Osteocyte (in vitro differentiated cells): Measurements from ENCODE around the gene AREL1. TPM values are rescaled to one million over a fixed set of nuclear protein-coding genes. Genes with fewer than 3 reads are reported as not detected.
A peak's percentile ranks its signal among the peaks of the same experiment; 100 is the strongest.

Experiments used
- DNase-seq: peaks from one replicate; pipeline ENCODE4 v3.0.0; 2021; ENCODE audit warnings: mixed read lengths; ENCODE audit not compliant: unreplicated experiment; ENCODE audit errors: extremely low spot score
- H3K27ac Mint-ChIP-seq: one replicate; pipeline ENCODE4 v1.8.0; 2021; ENCODE audit warnings: mild to moderate bottlenecking, mixed read lengths; ENCODE audit not compliant: unreplicated experiment
- H3K27me3 Mint-ChIP-seq: one replicate; pipeline ENCODE4 v1.8.0; 2021; ENCODE audit warnings: mixed read lengths; ENCODE audit not compliant: unreplicated experiment
- H3K36me3 Mint-ChIP-seq: one replicate; pipeline ENCODE4 v1.8.0; 2021; ENCODE audit warnings: mixed read lengths; ENCODE audit not compliant: unreplicated experiment
- H3K4me1 Mint-ChIP-seq: one replicate; pipeline ENCODE4 v1.8.0; 2021; ENCODE audit warnings: mixed read lengths; ENCODE audit not compliant: unreplicated experiment
- H3K4me3 Mint-ChIP-seq: one replicate; pipeline ENCODE4 v1.8.0; 2021; ENCODE audit warnings: mild to moderate bottlenecking, moderate library complexity, mixed read lengths; ENCODE audit not compliant: unreplicated experiment
- H3K9me3 Mint-ChIP-seq: one replicate; pipeline ENCODE4 v1.8.0; 2021; ENCODE audit warnings: mixed read lengths; ENCODE audit not compliant: unreplicated experiment
- CTCF ChIP-seq: fragments of 200-600 bp; sonication (generic); IDR thresholded peaks from 2 replicates; pipeline ENCODE4 v1.5.0; 2021; ENCODE audit warnings: antibody characterized with exemption, mild to moderate bottlenecking, moderate library complexity
- total RNA-seq: library from RNA; stranded (reverse); gene quantifications from 2 replicates; pipeline ENCODE4 v1.2.1, GENCODE V29; 2021

The AREL1 gene
- total RNA-seq, 1 donor from 2014 or later, result 45.6 TPM

GRCh38 chr14:74650927-74651686 is 61.8 kb downstream of the AREL1 start:
- Mint-ChIP-seq H3K4me1 (peaks cover 83% of the 10 kb centered on the region), H3K36me3 (no peaks in the 10 kb centered on the region), H3K9me3 (no peaks in the 10 kb centered on the region), H3K27me3 (no peaks in the 10 kb centered on the region), H3K27ac (peak overlapping the region; percentile 13), H3K4me3 (no peak overlapping the region)
- no peak for DNase-seq
- no peak for TF ChIP-seq CTCF

DNA sequence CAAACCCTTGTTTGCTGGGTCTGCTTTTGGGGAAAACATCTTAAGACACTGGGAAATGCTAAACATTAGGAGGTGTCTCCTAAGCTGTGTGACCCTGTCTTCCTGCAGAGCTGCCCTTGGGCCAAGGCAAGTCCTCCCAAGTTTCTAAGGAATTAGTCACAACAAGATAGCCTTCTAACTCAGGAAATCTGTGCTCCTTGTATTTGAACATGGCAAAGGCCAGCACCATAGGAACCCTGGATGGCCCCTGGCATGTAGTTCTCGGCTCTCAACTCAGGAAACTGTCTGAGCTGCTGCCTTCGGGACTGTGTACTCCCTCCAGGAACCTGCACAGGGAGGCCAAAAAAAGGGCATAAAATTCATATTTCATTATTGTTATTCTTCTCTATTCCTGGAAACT is 63.2 kb downstream of the AREL1 start:
- Mint-ChIP-seq H3K36me3 (no peaks in the 10 kb centered on the region), H3K4me1 (peaks cover 73% of the 10 kb centered on the region), H3K27me3 (no peaks in the 10 kb centered on the region), H3K4me3 (no peak overlapping the region), H3K27ac (peak overlapping the region; percentile 89), H3K9me3 (no peaks in the 10 kb centered on the region)
- no peak for TF ChIP-seq CTCF
- DNase-seq, result no peak

DNA sequence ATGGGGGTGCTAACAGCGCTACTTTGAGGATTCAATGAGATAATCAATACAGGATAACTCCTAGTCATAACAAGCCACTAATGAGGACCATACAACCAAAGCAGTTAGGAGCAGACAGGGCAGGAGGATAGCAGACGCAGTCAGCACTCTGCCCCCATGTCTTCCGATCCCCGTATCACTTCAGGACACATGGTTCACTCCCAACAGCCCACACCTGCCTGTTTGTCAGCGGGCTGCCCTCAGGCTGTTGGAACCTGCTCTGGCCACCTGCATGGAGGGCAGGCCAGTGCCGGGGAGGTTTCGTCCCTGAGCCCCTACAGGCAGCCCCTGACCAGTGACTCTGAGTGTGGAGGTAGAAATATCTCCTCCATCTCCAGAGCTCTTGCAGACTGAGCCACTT is 63.7 kb downstream of the AREL1 start:
- H3K4me1 Mint-ChIP-seq, result peaks cover 72% of the 10 kb centered on the region
- H3K4me3 Mint-ChIP-seq, result no peak overlapping the region
- peak overlapping the region; percentile 89 for H3K27ac Mint-ChIP-seq
- no peak for DNase-seq
- no peaks in the 10 kb centered on the region for H3K9me3 Mint-ChIP-seq
- H3K27me3 Mint-ChIP-seq, result no peaks in the 10 kb centered on the region
- H3K36me3 Mint-ChIP-seq, result no peaks in the 10 kb centered on the region
- no peak for TF ChIP-seq CTCF

GRCh38 chr14:74648601-74649000 is 64.3 kb downstream of the AREL1 start:
- no peak for TF ChIP-seq CTCF
- Mint-ChIP-seq H3K27me3 (no peaks in the 10 kb centered on the region), H3K4me3 (peak overlapping the region; percentile 19), H3K27ac (peak overlapping the region; percentile 89), H3K36me3 (no peaks in the 10 kb centered on the region), H3K4me1 (peaks cover 70% of the 10 kb centered on the region), H3K9me3 (no peaks in the 10 kb centered on the region)
- no peak for DNase-seq

- Mint-ChIP-seq H3K27me3 (no peaks in the 10 kb centered on the region), H3K9me3 (no peaks in the 10 kb centered on the region), H3K36me3 (no peaks in the 10 kb centered on the region), H3K27ac (peak overlapping the region; percentile 89), H3K4me1 (peaks cover 63% of the 10 kb centered on the region), H3K4me3 (peak overlapping the region; percentile 19)
- TF ChIP-seq CTCF, result no peak
- DNase-seq, result peak; percentile 90
Measured at GRCh38 chr14:74647678-74648461, 65.0 kb downstream of the AREL1 start.
